Spleen (tissue), 11 donors: ENCODE measurements around the gene SRGAP1. TPM values are rescaled to one million over a fixed set of nuclear protein-coding genes. Genes with fewer than 3 reads are reported as not detected.
"Not testable (repeated sequence)": the region's sequence is repeated elsewhere in the genome, so short reads cannot be mapped to it uniquely, and the experiment has no call there.

Source experiments
- DNase-seq: peaks from one replicate; pipeline ENCODE4 v3.0.0-alpha.2; 2020
- H3K27ac ChIP-seq, 8 donors: fragments of 200-600 bp; sonication (generic) in 7 of 8; 1 replicate in 4 of 8; 2 replicates in 4 of 8; pipeline versions ENCODE4 v1.5.0 to v1.8.0; 2016 to 2021; ENCODE audit warnings: inconsistent platforms in 4 of 8, mild to moderate bottlenecking in 4 of 8, moderate library complexity in 1 of 8
- H3K27me3 ChIP-seq, 7 donors: fragments of 200-600 bp; sonication (generic) in 6 of 7; replicated peaks in 1 of 7; 1 replicate in 4 of 7; 2 replicates in 3 of 7; pipeline versions ENCODE4 v1.5.0 to v1.8.0; 2016 to 2021; ENCODE audit warnings: inconsistent platforms in 3 of 7, mild to moderate bottlenecking in 1 of 7
- H3K36me3 ChIP-seq, 6 donors: fragments of 200-600 bp; sonication (generic) in 5 of 6; 1 replicate in 4 of 6; 2 replicates in 2 of 6; pipeline versions ENCODE4 v1.5.0 to v1.8.0; 2016 to 2021; ENCODE audit warnings: inconsistent platforms in 2 of 6
- H3K4me1 ChIP-seq, 6 donors: fragments of 200-600 bp; sonication (generic) in 5 of 6; 1 replicate in 3 of 6; 2 replicates in 3 of 6; pipeline versions ENCODE4 v1.5.0 to v1.8.0; 2016 to 2021; ENCODE audit warnings: inconsistent platforms in 3 of 6
- H3K4me3 ChIP-seq, 8 donors: fragments of 200-600 bp; sonication (generic) in 7 of 8; 1 replicate in 4 of 8; 2 replicates in 4 of 8; pipeline versions ENCODE4 v1.5.0 to v1.8.0; 2016 to 2021; ENCODE audit warnings: inconsistent platforms in 4 of 8, mild to moderate bottlenecking in 4 of 8, moderate library complexity in 2 of 8
- H3K9me3 ChIP-seq, 8 donors: fragments of 200-600 bp; sonication (generic) in 7 of 8; 1 replicate in 4 of 8; 2 replicates in 4 of 8; pipeline versions ENCODE4 v1.5.0 to v1.8.0; 2016 to 2021; ENCODE audit warnings: inconsistent platforms in 4 of 8
- CTCF ChIP-seq, 11 experiments: fragments of 200-600 bp in 7 of 11; fragments of 450-650 bp in 4 of 11; sonication (generic) in 4 of 11; IDR thresholded peaks in 8 of 11; conservative IDR thresholded peaks in 3 of 11; 1 replicate in 7 of 11; 2 replicates in 4 of 11; pipeline versions ENCODE4 v1.4.0 to v1.8.0; 2016 to 2021; ENCODE audit warnings: antibody characterized with exemption in 11 of 11, inconsistent platforms in 4 of 11, mild to moderate bottlenecking in 1 of 11
- POLR2A ChIP-seq, 3 donors: fragments of 450-650 bp; IDR thresholded peaks; one replicate each; pipeline ENCODE4 v1.5.1; 2017; ENCODE audit warnings: antibody characterized with exemption in 3 of 3, mild to moderate bottlenecking in 1 of 3
- POLR2AphosphoS5 ChIP-seq, 3 donors: sonication (generic); formaldehyde crosslinking; IDR thresholded peaks; one replicate each; pipeline ENCODE4 v1.5.1; 2017; ENCODE audit warnings: antibody characterized with exemption in 3 of 3
- WGBS, 5 donors: extraction: QIAGEN DNeasy Blood & Tissue Kit in 3 of 5; methylation state at CpG; one replicate each; pipeline versions ENCODE4 v1.1.5 to v1.1.7; 2013 to 2018; 5-methylcytosine and 5-hydroxymethylcytosine counted together
- intact Hi-C: fragments of 100-400 bp; cut with DNase I; formaldehyde crosslinking; loops from one replicate; pipeline ENCODE4 v1.15.0; 2023; ENCODE audit warnings: low total_unique reads
- polyA plus RNA-seq, 3 donors: library from polyadenylated mRNA; stranded (reverse); fragments of 200-250 nt; gene quantifications; one replicate each; pipeline ENCODE4 v1.2.1, GENCODE V29; 2013
- total RNA-seq, 7 donors: library from RNA; depleted of rRNA in 3 of 7; stranded (reverse); fragments of >200 nt in 3 of 7; fragmentation: NEBNext Ultra II Directional in 4 of 7; extraction: Animal tissue kit (Norgen Biotek cat#: 25700) in 4 of 7; gene quantifications; one replicate each; pipeline versions ENCODE4 v1.1.0 to v1.2.1, GENCODE V29; 2016 to 2021
- donor health status: healthy with polysubstance abuse.
- donor health status: DM: no; HTN: no; CAD: no; lungs with moderate emphysema.
- donor health status: DM: no; HTN: no; CAD: no.
- donor health status: Bipolar disorder and iron deficiency.
- donor health status: healthy.
- donor health status: DM: no; HTN: no; CAD: no.
- donor health status: DM: yes; HTN: yes; CAD: no.

Gene SRGAP1
- total and polyA plus RNA-seq, 10 donors, result 0.37 to 20.1 (median 13.4) TPM

DNA sequence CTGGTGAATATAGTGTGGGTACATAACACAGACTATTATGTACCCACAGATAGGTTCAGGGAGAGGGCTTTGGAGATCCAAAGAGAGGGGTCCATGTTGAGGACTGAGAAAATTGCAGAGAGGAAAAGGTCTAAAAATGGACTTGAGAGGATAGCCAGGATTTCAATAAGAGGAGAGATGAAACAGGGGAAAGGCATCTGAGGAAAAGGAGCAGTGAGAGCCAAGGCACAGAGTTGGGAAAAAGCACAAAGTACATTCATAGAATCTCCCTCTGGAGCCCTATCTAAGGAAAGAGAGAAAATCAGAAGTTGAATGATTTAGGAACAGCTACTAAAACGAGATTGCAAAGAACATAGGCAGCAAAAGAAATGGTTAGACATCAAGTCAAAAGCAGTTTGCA, 182.8 kb downstream of the SRGAP1 start:
- no peaks in the 10 kb centered on the region for H3K27me3 ChIP-seq
- H3K9me3 ChIP-seq, result peaks cover 0 to 7% (median 0%) of the 10 kb centered on the region in 8 donors
- no peaks in the 10 kb centered on the region for H3K36me3 ChIP-seq
- no peak overlapping the region for H3K4me3 ChIP-seq
- peaks cover 0 to 6% (median 0%) of the 10 kb centered on the region in 6 donors for H3K4me1 ChIP-seq
- TF ChIP-seq POLR2AphosphoS5 (IDR thresholded peaks at IDR 0.05), result no peak
- no peak for TF ChIP-seq CTCF (IDR thresholded peaks at IDR 0.05 in 8 of 11, conservative IDR thresholded peaks at IDR 0.05 in 3 of 11)
- no peak for TF ChIP-seq POLR2A (IDR thresholded peaks at IDR 0.05)
- intact Hi-C loops, result no loop called here
- 64 to 82% (median 78%) methylated on average over 1 of the region's 1 CpG for WGBS, 5 donors
- H3K27ac ChIP-seq, result no peak overlapping the region
- no peak for DNase-seq

DNA sequence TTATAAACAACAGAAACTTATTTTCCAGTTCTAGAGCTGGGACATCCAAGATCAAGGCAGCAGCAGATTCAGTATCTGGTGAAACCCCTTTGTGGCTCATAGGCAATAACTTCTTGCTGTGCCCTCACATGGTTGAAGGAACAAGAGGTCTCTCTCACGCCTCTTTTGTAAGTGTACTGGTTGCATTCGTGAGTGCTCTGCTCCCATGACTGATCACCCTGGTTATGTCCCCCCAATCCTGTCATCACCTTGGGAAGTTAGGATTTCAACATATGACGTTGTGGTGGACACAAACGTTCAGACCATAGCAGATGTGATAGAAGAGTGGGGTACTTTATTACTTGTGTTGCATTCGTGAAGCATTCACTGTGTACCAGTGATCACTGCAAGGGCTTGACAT, 184.0 kb downstream of the SRGAP1 start:
- intact Hi-C loops, result no loop called here
- no peak for DNase-seq
- Histone ChIP-seq H3K4me1 (peaks cover 0 to 6% (median 0%) of the 10 kb centered on the region in 6 donors), H3K36me3 (no peaks in the 10 kb centered on the region), H3K27me3 (no peaks in the 10 kb centered on the region), H3K27ac (no peak overlapping the region), H3K9me3 (peaks cover 0 to 7% (median 0%) of the 10 kb centered on the region in 8 donors), H3K4me3 (no peak overlapping the region)
- WGBS, 5 donors, result 46 to 95% (median 70%) methylated on average over 5 of the region's 5 CpGs
- TF ChIP-seq POLR2AphosphoS5 (IDR thresholded peaks at IDR 0.05), result no peak
- no peak for TF ChIP-seq CTCF (IDR thresholded peaks at IDR 0.05 in 8 of 11, conservative IDR thresholded peaks at IDR 0.05 in 3 of 11)
- TF ChIP-seq POLR2A (IDR thresholded peaks at IDR 0.05), result no peak

DNA sequence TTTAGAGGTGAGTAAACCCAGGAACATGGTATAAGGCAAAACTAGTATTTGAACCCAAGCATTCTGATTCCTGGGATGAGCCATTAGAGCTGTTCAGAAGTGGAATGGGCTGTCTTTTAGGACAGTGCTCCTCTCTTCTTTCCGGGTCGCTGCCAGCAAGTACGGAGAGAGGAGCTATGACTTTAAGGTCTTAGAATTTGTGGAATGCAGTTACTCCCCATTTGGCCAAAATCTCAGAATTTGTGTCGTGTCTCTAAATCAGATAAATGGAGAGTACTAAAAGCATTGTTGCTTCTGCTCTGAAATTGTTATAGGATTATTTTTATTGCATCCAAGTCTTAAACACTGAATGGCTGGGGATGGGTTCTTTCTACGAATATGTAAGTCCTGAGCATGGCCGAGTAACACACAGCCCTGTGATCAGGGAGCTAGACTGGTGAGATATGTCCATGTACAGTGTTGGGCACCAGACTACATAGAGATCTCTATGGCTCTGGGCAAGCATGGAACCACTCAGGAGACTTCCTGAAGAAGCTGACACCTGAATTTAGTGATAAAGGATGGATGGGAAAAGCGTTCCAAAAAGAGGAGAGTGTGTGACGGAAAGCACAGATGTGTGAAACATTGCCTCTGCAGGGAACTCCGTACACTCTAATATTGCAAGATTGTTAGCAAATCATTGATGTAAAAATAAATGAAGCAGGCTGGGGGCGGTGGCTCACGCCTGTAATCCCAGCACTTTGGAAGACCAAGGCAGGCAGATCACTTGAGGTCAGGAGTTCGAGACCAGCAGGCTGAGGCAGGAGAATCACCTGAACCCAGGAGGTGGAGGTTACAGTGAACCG, 184.7 kb downstream of the SRGAP1 start:
- H3K27me3 ChIP-seq, result no peaks in the 10 kb centered on the region
- H3K36me3 ChIP-seq, result no peaks in the 10 kb centered on the region
- peaks cover 0 to 7% (median 0%) of the 10 kb centered on the region in 8 donors for H3K9me3 ChIP-seq
- H3K4me3 ChIP-seq, result no peak overlapping the region
- H3K4me1 ChIP-seq, result peaks cover 0 to 6% (median 0%) of the 10 kb centered on the region in 6 donors
- TF ChIP-seq POLR2A (IDR thresholded peaks at IDR 0.05) (no peak), CTCF (IDR thresholded peaks at IDR 0.05 in 8 of 11, conservative IDR thresholded peaks at IDR 0.05 in 3 of 11) (no peak), POLR2AphosphoS5 (IDR thresholded peaks at IDR 0.05) (no peak)
- no peak for DNase-seq
- WGBS, 5 donors, result 69 to 96% (median 86%) methylated on average over 13 of the region's 13 CpGs
- H3K27ac ChIP-seq, result no peak overlapping the region
- intact Hi-C loops, result no loop called here

- H3K27me3 ChIP-seq, result no peaks in the 10 kb centered on the region
- intact Hi-C loops, result no loop called here
- no peak overlapping the region for H3K27ac ChIP-seq
- H3K36me3 ChIP-seq, result no peaks in the 10 kb centered on the region
- no peak for DNase-seq
- H3K4me3 ChIP-seq, result no peak overlapping the region
- TF ChIP-seq POLR2A (IDR thresholded peaks at IDR 0.05), result no peak
- TF ChIP-seq POLR2AphosphoS5 (IDR thresholded peaks at IDR 0.05), result no peak
- TF ChIP-seq CTCF (IDR thresholded peaks at IDR 0.05 in 8 of 11, conservative IDR thresholded peaks at IDR 0.05 in 3 of 11), result no peak
- peaks cover 0 to 5% (median 0%) of the 10 kb centered on the region in 6 donors for H3K4me1 ChIP-seq
- peaks cover 0 to 8% (median 0%) of the 10 kb centered on the region in 8 donors for H3K9me3 ChIP-seq
These were observed 185.7 kb downstream of the SRGAP1 start for GRCh38 chr12:64030155-64030554.

GRCh38 chr12:64034056-64034455, 189.6 kb downstream of the SRGAP1 start:
- H3K27ac ChIP-seq, H3K4me3 ChIP-seq, H3K36me3 ChIP-seq, DNase-seq, H3K4me1 ChIP-seq, intact Hi-C loops, H3K27me3 ChIP-seq: not testable (repeated sequence)
- WGBS, 5 donors, result 73 to 87% (median 78%) methylated on average over 2 of the region's 2 CpGs
- H3K9me3 ChIP-seq, result peaks cover 0 to 14% (median 5%) of the 10 kb centered on the region in 8 donors
